ENCODE results near the gene MGST3.
"Not testable (repeated sequence)": the region's sequence is repeated elsewhere in the genome, so short reads cannot be mapped to it uniquely, and the experiment has no call there.

Gene MGST3

GRCh38 chr1:165697491-165697880 lies 66.5 kb downstream of the MGST3 start:
- no peak for DNase-seq (ENCODE audit: low read depth in 1 of 2, low spot score in 1 of 2)

- DNase-seq (ENCODE audit: low read depth in 1 of 2, low spot score in 1 of 2): peak; percentile 70 to 74
Measured at GRCh38 chr1:165697881-165698760, 67.1 kb downstream of the MGST3 start, which contains the start of gene ALDH9A1. TSS of gene ALDH9A1 (minus strand) at chr1:165698562. CDS start at chr1:165698558, 4 bp downstream.

- no peak for DNase-seq (ENCODE audit: low read depth in 1 of 2, low spot score in 1 of 2)
Measured at GRCh38 chr1:165698761-165699052, 67.7 kb downstream of the MGST3 start.

GRCh38 chr1:165699577-165699976 lies 68.5 kb downstream of the MGST3 start:
- no peak for DNase-seq (ENCODE audit: low read depth in 1 of 2, low spot score in 1 of 2)

- not testable (repeated sequence) for DNase-seq (ENCODE audit: low read depth in 1 of 2, low spot score in 1 of 2)
Measured at GRCh38 chr1:165701922-165702321, 70.9 kb downstream of the MGST3 start.

- no peak for DNase-seq (ENCODE audit: low read depth in 1 of 2, low spot score in 1 of 2)
Measured at GRCh38 chr1:165703648-165704047, 72.6 kb downstream of the MGST3 start.
